ENCODE data around the gene GLRA1. TPM values are rescaled to one million over a fixed set of nuclear protein-coding genes. Genes with fewer than 3 reads are reported as not detected.

Gene GLRA1
- polyA plus RNA-seq, 3 donors: not detected

GRCh38 chr5:151780348-151780747, 144.3 kb downstream of the GLRA1 start:
- no peak for DNase-seq (ENCODE audit: low read depth in 3 of 3, low spot score in 2 of 3)

DNA sequence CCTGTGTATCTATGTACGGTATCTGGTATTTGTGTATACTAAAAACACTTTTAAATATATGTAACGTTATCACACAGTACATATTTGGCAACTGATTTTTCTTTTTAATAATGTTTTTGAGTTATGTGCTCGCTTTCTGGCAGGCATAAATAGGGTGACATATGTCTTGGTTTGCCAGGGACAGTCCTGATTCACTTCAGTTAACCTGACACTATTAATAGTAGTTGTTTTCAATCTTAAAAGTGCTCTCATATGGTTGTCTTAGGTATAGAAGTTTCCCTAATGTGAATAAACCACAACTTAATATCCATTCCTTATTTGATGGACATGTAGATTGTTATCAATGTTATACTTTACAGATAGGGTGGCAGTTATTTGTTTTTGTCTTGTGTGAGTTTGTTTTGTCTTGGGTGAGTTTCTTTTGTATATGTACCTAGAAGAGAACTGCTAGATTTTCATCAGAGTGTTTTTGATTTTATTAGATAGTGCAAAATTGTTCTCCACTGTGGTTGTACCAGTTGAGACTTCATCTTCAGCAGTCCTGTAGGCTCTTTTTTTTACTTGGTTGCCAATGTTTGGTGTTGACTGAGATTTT, 145.0 kb downstream of the GLRA1 start:
- DNase-seq (ENCODE audit: low read depth in 3 of 3, low spot score in 2 of 3): no peak

DNA sequence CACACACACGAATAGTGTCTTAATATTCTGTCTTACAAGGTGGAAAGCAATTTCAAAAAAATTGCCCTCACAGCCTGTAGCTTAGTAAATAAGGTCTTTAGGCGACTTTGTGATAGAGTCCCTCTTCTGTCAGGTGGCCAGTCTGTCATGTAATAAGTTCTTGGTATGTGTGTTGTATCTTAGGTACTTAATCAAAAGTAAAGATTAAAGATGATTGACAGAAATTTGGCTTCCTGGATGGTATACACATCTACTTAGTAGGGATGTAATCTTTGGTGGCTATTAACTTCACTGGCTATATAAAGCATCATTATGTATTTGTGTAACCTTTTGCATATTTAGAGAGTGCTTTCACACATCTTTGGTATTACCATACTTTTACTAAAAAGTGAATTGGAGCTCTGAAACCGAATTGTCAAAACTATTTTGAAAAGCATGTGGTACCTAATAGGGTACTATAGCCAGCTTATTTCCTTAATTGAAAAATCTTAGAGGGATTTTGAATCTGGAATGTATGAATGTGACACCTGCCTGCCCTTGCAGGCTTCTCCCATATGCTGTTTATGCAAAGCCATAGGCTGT, 149.5 kb downstream of the GLRA1 start:
- DNase-seq (ENCODE audit: low read depth in 3 of 3, low spot score in 2 of 3): no peak

DNA sequence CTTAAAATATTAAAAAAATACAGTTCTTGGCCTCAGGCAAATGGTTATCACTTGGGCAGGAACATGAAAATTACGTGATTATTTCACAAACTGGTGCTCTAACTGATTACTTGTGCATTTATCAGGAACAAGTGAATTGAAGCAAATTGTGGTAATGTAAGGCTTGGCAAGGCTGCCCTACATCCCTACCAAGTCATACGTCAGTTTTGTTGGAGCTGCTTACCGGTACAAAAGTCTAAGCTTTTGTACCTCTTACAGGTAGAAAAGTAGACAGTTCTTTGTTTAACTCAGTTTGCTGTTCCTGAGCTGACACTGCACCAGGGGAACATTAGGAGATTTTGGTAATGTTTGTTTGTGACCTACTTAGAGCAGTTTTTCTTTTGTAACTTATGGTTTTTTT, 150.7 kb downstream of the GLRA1 start:
- no peak for DNase-seq (ENCODE audit: low read depth in 3 of 3, low spot score in 2 of 3)

DNA sequence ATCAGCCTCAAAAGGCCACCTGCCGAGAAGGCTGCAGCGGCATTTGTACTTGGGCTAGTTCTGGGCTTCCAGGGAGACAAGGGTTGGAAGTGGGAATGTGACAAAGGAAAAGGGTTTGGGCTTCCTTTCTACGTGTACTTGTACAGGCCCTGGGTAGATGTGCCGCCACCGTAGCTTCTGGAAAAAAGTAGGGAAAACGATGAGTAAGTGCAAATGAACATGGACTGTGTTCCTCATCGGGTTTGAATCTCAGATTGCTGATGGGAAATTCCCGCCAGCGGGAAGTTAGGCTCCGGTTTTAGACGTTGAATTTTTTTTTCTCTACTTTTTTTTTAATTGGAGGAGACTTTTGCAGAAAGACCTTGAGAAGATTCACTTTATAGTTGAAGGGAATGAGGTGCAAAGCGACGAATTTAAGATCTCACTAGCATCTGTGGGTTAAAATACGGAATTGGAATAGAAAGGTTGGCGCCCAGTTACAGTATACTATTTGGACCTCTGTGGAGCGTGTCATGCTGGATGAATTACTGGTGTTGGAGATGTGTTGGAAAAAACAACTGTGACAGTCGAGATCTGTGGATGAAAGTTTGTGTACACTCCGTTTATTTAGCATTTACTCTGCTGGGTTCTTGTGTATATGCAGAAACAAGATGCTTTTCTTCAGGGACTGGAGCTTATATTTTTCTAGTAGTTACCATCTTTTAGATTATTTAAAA, 151.6 kb downstream of the GLRA1 start:
- DNase-seq (ENCODE audit: low read depth in 3 of 3, low spot score in 2 of 3): peak in 1 of 3 donors; percentile 16

Other genes starting within 250 kb of the GLRA1 start
- gene SPARC, start 237.9 kb downstream of the GLRA1 start, polyA plus RNA-seq (ENCODE audit: insufficient read length in 3 of 3): 1,000 to 10,000 TPM; 2,321 to 2,599 (median 2,356) TPM
- 100 to 1,000 TPM; 110 to 116 (median 112) TPM for gene ATOX1, start 166.2 kb downstream of the GLRA1 start, polyA plus RNA-seq (ENCODE audit: insufficient read length in 3 of 3)
- 100 to 1,000 TPM; 170 to 187 (median 185) TPM for gene G3BP1, start 152.9 kb downstream of the GLRA1 start, polyA plus RNA-seq (ENCODE audit: insufficient read length in 3 of 3)